ENCODE results near the gene LRP1-AS. TPM values are rescaled to one million over a fixed set of nuclear protein-coding genes. Genes with fewer than 3 reads are reported as not detected.

LRP1-AS gene
- polyA plus RNA-seq, 3 donors, result not detected

DNA sequence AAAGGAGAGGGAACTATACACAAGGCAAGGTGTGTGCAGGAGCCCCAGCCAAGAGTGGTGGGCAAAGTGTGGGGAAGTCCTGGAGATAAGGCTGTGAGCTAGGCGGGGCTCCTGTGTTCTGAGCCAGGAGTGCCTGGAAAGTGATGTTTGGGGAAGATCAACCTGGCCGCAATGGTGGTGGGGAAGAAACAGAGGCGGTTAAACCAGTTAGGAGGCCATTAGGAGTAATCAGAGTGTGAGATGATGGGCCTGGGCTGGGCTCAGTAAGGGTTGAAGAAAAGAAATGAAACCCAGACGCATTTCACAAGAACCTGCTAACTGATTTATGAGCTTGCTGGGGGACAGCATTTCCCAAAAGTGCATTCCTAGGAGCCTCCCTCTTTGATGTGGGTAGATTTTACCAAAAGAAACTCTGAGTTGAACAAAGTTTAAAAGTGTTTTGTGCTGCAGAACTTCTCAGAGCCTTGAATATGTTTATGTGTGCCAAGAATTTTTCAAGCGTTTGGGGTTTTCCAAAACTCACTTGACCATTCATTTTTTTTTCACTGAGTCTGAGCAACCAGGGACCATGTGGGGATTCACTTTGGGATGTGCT is 34.2 kb upstream of the LRP1-AS start:
- DNase-seq (ENCODE audit: extremely low read depth in 1 of 11, low read depth in 9 of 11, low spot score in 4 of 11), result no peak

DNA sequence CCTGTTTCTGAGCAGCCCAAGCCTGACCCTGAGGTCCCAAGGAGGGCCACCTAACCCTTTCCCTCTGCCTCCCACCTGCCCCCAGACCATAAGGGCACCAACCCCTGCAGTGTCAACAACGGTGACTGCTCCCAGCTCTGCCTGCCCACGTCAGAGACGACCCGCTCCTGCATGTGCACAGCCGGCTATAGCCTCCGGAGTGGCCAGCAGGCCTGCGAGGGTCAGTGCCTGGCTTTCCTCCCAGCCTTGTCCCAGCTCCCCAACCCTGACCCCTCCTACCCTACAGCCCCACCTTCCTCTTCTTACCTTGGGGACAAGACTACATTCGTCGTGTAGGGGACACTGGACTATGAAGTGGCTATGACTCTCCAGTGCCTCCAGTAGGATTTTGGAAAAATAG is 33.7 kb upstream of the LRP1-AS start:
- no peak for DNase-seq (ENCODE audit: extremely low read depth in 1 of 11, low read depth in 9 of 11, low spot score in 4 of 11)

DNA sequence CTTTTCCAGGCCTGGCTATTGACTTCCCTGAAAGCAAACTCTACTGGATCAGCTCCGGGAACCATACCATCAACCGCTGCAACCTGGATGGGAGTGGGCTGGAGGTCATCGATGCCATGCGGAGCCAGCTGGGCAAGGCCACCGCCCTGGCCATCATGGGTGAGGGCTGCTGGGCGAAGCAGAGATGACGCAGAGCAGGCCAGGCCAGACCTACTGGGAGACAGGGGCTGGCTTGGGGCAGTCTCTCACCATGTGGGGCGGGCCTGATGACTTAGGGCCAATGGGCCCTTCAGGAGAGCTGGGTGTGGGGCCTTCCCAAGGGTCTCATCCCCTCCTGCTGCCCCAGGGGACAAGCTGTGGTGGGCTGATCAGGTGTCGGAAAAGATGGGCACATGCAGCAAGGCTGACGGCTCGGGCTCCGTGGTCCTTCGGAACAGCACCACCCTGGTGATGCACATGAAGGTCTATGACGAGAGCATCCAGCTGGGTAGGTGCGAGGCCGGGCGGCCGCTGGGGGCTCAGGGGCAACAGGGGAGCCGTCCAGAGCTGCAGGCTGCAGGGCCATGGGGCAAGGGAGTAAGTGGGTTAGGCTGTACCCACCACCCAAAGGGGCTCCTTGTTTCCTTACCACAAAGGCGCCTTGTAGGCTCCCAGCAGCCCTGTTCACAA is 33.0 kb upstream of the LRP1-AS start:
- DNase-seq (ENCODE audit: extremely low read depth in 1 of 11, low read depth in 9 of 11, low spot score in 4 of 11), result no peak

DNA sequence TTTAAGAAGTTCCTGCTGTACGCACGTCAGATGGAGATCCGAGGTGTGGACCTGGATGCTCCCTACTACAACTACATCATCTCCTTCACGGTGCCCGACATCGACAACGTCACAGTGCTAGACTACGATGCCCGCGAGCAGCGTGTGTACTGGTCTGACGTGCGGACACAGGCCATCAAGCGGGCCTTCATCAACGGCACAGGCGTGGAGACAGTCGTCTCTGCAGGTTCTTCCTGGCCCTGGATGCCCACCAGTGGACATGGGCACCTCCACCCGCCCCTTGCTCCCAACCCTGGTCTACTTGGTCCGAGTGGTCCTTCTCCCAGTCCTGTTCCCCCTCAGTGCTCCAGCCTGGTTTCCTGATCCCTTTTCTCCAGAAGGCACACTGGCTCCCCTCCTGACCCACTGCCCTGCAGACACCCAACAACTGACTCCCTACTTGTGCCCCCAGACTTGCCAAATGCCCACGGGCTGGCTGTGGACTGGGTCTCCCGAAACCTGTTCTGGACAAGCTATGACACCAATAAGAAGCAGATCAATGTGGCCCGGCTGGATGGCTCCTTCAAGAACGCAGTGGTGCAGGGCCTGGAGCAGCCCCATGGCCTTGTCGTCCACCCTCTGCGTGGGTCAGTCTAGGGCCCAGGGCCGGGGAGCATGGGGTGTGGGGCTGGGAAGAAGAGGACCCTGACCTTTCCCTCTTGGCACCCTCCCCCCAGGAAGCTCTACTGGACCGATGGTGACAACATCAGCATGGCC is 32.1 kb upstream of the LRP1-AS start:
- no peak for DNase-seq (ENCODE audit: extremely low read depth in 1 of 11, low read depth in 9 of 11, low spot score in 4 of 11)

DNA sequence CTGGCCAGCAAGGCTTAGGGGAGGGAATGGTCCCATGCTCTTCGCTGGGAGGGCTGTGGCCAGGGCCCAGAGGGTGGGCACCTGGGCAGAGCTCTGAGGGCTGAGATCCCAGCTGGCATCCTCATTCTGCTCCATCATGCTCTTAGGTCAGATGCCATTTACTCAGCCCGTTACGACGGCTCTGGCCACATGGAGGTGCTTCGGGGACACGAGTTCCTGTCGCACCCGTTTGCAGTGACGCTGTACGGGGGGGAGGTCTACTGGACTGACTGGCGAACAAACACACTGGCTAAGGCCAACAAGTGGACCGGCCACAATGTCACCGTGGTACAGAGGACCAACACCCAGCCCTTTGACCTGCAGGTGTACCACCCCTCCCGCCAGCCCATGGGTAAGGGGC is 30.8 kb upstream of the LRP1-AS start:
- no peak for DNase-seq (ENCODE audit: extremely low read depth in 1 of 11, low read depth in 9 of 11, low spot score in 4 of 11)

DNA sequence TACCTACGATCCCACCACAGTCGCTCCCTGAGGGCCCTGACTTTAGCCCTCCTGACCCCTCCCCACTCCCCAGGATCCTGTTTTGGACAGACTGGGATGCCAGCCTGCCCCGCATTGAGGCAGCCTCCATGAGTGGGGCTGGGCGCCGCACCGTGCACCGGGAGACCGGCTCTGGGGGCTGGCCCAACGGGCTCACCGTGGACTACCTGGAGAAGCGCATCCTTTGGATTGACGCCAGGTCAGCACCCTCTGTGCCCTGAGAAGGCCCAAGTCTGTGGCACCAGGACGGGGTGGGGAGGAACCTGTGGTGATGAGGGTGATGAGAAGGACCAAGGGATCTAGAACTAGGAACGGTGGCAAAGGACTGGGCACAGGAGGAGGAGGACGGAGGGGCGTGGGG is 29.9 kb upstream of the LRP1-AS start:
- DNase-seq (ENCODE audit: extremely low read depth in 1 of 11, low read depth in 9 of 11, low spot score in 4 of 11), result no peak

DNA sequence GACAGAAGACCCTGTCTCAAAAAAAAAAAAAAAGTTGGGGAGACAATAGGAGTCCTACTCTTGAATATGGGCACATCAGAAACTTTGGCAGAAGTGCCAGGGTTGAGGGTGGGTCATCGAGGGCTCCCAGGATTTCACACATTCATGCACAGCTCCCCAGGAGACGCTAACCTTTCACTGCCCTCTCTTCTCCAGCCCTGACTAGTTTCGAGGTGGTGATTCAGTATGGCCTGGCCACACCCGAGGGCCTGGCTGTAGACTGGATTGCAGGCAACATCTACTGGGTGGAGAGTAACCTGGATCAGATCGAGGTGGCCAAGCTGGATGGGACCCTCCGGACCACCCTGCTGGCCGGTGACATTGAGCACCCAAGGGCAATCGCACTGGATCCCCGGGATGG is 29.4 kb upstream of the LRP1-AS start:
- no peak for DNase-seq (ENCODE audit: extremely low read depth in 1 of 11, low read depth in 9 of 11, low spot score in 4 of 11)

DNA sequence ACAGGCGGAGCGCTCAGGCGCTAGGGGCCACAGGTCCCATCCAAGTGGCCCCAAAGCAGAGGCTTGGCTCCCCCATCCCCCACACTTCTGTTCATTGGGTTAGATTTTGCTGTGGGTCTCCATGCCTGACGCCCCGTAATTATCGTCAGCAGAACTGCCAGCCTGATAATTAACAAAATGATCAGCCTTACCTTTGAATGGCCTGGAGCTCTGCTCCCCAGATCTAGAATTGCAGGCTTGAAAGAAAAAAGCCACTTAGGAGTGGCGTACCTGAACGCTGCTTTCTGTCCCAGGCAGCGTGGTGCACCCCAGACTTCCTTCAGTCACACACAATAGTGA is 28.7 kb upstream of the LRP1-AS start:
- no peak for DNase-seq (ENCODE audit: extremely low read depth in 1 of 11, low read depth in 9 of 11, low spot score in 4 of 11)

DNA sequence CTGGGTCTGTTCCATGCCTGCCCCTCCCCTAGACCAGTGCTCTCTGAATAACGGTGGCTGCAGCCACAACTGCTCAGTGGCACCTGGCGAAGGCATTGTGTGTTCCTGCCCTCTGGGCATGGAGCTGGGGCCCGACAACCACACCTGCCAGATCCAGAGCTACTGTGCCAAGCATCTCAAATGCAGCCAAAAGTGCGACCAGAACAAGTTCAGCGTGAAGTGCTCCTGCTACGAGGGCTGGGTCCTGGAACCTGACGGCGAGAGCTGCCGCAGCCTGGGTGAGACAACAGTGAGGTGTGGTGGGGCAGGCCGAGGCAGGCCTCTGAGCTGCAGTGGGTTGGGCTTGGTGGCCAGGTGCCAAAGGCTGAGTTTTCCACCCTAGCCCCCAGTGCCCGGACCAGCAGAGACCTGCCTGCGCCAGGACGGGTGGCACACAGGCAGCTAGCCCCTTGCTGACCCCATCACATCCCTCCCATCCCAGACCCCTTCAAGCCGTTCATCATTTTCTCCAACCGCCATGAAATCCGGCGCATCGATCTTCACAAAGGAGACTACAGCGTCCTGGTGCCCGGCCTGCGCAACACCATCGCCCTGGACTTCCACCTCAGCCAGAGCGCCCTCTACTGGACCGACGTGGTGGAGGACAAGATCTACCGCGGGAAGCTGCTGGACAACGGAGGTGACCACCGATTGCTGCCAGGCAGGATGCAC is 28.2 kb upstream of the LRP1-AS start:
- peak in 10 of 11 donors; percentile 13 to 52 (median 24) for DNase-seq (ENCODE audit: extremely low read depth in 1 of 11, low read depth in 9 of 11, low spot score in 4 of 11)

DNA sequence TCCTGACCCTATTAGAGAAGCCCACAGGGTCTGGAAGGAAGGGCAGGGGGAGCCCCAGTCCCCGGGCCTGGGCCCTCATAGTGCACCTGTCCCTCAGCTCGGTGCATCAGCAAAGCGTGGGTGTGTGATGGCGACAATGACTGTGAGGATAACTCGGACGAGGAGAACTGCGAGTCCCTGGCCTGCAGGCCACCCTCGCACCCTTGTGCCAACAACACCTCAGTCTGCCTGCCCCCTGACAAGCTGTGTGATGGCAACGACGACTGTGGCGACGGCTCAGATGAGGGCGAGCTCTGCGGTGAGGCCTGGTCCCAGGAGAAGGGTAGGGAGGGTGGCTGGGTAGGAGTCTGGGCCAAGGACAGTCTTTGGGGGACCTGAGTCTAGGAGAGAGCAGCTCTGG is 26.3 kb upstream of the LRP1-AS start:
- no peak for DNase-seq (ENCODE audit: extremely low read depth in 1 of 11, low read depth in 9 of 11, low spot score in 4 of 11)

DNA sequence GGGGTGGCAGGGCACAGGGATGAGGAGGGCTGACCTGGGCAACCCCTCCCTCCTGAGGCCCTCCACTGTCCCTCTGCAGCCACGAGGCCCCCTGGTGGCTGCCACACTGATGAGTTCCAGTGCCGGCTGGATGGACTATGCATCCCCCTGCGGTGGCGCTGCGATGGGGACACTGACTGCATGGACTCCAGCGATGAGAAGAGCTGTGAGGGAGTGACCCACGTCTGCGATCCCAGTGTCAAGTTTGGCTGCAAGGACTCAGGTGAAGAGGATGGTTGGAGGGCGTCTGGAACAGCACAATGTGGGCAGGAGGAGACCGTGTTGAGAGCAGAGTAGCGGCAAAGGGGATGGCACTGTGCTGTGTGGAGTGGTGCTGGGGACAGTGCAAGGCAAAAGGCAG is 25.7 kb upstream of the LRP1-AS start:
- DNase-seq (ENCODE audit: extremely low read depth in 1 of 11, low read depth in 9 of 11, low spot score in 4 of 11), result no peak

DNA sequence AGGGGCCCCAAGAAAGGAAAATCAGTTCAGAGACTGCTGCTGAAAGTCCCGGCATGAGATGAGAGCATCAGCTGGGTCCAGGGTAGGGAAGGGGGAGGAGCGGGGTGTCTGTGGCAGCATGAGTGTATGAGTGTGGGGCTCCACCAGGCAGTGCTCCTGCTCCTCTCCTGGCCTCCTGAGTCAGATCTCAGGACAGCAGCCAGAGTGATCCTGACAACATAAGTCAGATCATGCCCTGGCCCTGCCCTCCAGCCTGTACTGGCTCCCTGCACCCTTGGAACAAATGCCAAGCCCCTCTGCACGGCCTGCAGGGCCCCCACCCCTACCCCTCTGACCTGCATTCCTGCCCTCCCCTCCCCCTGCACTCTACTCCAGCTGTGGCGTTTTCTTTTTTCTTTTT is 24.2 kb upstream of the LRP1-AS start:
- no peak for DNase-seq (ENCODE audit: extremely low read depth in 1 of 11, low read depth in 9 of 11, low spot score in 4 of 11)

DNA sequence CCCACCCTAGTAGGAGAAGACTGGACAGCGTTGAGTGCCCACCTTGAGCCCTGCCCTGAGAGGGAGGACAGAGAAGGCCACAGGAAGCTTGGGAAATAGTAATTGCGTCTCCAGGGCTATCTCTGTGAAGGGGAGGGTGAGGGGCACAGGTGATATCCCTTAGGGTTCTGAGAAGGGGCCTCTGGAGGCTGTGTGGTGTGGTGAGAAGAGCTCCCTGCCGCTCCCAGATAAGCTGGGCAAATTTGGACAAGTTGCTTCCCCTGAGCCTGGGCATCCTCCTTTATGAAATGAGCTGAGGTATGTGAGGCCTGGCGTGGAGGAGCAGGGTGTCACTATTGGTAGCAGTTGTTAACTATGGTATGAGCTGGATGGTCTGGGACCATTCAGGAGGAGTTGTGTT is 23.5 kb upstream of the LRP1-AS start:
- DNase-seq (ENCODE audit: extremely low read depth in 1 of 11, low read depth in 9 of 11, low spot score in 4 of 11), result no peak

DNA sequence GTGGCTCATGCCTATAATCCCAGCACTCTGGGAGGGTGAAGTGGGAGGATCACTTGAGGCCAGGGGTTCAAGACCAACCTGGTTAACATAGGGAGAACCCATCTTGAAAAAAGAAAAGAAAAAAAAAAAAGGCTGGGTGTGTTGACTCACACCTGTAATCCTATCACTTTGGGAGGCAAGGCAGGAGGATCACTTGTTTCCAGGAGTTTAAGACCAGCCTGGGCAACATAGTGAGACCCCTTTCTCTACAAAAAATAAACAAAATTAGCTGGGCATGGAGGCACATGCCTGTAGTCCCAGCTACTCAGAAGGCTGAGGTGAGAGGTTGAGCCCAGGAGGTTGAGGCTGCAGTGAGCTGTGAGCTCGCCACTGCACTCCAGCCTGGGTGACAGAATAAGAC is 23.0 kb upstream of the LRP1-AS start:
- no peak for DNase-seq (ENCODE audit: extremely low read depth in 1 of 11, low read depth in 9 of 11, low spot score in 4 of 11)

DNA sequence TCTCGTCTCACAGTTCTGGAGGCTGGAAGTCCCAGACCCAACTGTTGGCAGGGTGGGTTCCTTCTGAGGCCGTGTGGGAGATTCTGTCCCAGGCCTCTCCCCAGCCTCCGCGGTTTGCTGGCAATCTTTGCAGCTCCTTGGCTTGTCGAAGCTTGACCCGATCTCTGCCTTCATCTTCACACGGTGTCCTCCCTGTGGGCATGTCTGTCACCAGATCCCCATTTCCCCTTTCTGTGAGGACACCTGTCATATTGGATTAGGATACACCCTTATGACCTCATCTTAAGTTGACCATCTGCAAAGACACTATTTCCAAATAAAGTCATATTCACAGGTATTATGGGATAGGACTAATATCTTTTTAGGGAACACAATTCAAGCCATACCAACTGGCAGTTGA is 22.6 kb upstream of the LRP1-AS start:
- DNase-seq (ENCODE audit: extremely low read depth in 1 of 11, low read depth in 9 of 11, low spot score in 4 of 11), result no peak

DNA sequence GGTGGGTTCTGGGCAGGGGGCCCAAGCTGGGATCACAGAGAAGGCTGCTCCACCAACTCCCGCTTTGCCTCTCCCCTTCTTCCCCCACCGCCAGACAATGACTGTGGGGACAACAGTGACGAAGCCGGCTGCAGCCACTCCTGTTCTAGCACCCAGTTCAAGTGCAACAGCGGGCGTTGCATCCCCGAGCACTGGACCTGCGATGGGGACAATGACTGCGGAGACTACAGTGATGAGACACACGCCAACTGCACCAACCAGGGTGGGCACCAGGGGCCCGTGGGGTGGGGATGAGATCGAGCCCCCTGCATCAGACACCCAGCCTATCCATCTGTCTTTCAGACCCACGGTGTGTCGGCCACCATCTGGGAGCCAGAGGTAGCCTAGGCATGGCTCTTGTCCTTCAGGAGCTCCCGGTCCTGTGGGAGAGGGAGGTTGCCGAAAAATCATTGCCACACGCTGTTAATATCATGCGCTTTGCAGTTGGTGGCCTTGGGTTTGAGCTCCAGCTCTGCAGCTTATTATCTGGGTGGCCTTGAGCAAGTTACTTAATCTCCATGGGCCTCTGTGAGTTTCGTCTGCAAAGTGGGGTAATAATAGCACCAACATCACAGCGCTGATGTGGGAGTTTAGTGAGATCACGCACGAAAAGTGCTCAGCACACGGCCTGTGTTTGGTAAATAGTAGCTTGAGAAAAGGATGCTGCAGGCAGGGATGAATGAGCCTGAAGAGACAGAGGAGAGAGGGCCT is 21.8 kb upstream of the LRP1-AS start:
- no peak for DNase-seq (ENCODE audit: extremely low read depth in 1 of 11, low read depth in 9 of 11, low spot score in 4 of 11)

DNA sequence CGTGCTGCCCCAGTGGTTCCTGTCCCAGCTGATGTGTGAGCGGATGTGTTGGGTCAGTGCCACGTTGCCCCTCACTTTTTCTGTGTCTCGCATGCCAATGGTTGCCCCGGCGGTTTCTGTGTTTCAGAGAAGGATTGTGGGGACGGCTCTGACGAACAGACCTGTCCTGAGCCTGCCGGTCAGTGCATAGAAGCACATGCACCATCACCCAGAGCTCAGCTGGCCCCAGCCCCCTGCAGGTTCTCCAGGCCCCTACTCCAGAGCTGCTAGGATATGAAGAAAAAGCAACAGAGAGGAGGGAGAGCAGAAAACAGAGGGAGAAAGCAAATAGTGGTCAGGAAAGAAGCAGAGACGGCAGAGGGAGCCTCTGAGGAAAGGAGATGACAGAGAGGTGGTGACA is 20.6 kb upstream of the LRP1-AS start:
- no peak for DNase-seq (ENCODE audit: extremely low read depth in 1 of 11, low read depth in 9 of 11, low spot score in 4 of 11)

DNA sequence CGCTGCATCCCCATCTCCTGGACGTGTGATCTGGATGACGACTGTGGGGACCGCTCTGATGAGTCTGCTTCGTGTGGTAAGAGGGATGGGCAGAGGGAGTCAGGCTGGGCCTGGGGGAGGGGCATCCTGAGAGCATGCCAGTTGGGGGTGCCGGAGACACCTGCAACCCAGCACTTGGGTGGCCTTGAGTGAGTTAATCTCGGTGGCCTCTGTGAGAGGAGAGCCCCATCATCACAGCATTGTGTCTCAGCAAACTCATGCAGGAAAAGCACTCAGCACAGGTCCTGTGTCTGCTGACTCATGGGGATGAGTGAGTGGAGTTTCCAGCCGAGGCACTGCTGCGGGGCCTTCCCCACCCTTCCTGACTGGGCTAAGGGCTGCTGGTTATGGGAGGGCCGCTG is 19.6 kb upstream of the LRP1-AS start:
- DNase-seq (ENCODE audit: extremely low read depth in 1 of 11, low read depth in 9 of 11, low spot score in 4 of 11), result no peak

DNA sequence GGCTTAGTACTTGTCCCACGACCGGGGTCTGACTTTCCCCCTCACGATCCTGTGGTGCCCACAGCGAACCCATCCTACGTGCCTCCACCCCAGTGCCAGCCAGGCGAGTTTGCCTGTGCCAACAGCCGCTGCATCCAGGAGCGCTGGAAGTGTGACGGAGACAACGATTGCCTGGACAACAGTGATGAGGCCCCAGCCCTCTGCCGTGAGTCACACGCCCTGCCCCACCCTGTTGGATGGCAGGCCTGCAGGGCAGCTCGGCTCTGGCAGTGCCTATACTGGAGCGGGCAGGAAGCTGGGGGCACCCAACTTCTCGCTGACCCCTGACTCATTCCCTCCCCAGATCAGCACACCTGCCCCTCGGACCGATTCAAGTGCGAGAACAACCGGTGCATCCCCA is 18.3 kb upstream of the LRP1-AS start:
- DNase-seq (ENCODE audit: extremely low read depth in 1 of 11, low read depth in 9 of 11, low spot score in 4 of 11), result no peak

Data from renal cortex interstitium (tissue), 11 donors.